DMS79 (cell line): ENCODE results near the gene PLBD1.

Experiments used
- DNase-seq: peaks from one replicate; lab custom pipeline; 2025; lab: John Stamatoyannopoulos, UW

Gene PLBD1

DNA sequence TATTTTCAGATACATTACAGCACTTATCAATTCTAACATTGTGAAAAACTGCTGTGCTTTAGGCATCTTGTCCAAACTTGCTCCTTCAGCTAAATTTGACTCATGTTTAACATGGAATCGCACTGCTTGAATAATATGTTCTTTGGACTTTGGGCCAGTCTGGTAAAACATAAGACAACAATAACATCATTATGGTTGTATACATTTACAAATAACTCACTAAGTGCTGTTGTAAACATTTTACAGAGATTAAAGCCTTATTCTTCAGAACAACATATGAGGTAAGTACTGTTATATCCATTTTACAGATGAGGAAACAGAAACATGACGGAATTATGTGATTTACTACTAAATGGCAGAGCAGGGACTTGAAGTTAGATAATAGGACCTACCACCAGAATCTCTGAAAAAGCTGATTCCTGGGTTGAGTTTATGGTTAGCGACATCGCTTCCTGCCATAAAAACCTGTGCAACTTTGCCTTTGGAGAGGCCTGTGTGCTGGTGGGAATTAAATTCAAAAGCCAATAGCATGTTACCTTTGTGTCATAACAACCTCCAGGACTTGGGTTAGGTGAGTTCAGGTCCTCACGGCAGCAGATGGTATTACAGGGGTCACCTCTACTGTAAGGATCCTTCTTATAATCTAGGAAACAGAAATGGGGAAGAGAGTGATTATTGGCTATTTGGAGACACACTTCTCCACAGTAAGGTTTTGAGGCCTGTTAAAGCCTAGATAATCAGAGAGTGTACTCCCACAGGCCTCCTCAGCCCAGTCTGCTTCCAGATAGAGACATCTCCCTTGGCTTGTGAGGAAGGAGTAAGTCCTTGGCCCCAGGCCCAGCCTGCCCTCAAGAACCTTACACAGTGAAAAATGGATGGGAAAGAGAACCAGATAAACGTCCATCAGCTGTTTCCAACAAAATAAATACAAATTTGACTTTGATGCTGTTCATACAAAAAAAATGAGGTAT is 61.8 kb downstream of the PLBD1 start:
- DNase-seq, result no peak

DNA sequence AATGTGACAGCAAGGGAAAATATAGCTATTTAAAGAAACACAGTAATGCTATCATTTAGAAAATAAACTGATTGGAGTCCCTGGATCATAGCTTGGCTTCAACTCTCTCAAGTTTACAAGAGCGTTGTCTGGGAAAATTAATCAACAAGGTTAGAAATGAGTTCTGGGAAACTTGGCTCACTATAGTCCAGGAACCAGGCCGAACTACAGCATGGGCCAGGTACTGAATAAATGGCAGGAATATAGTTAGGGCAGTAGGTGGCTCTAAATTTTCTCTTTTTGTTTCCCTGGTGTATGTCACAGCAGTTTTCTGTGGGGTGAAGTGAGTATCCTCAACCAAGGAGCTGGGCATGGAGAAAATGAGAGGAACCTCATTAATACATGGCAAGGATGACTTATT is 72.4 kb downstream of the PLBD1 start:
- no peak for DNase-seq

GRCh38 chr12:14482886-14483285 is 84.8 kb downstream of the PLBD1 start:
- no peak for DNase-seq

DNA sequence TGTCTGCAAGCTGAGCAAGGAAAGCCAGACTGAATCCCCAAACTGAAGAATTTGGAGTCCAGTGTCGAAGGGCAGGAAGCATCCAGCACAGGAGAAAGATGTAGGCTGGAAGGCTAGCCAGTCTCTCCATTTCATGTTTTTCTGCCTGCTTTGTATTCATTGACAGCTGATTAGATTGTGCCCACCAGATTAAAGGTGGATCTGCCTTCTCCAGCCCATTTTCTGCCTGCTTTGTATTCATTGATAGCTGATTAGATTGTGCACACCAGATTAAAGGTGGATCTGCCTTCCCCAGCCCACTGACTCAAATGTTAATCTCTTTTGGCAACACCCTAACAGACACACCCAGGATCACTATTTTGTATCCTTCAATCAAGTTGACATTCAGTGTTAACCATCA is 85.3 kb downstream of the PLBD1 start:
- no peak for DNase-seq

DNA sequence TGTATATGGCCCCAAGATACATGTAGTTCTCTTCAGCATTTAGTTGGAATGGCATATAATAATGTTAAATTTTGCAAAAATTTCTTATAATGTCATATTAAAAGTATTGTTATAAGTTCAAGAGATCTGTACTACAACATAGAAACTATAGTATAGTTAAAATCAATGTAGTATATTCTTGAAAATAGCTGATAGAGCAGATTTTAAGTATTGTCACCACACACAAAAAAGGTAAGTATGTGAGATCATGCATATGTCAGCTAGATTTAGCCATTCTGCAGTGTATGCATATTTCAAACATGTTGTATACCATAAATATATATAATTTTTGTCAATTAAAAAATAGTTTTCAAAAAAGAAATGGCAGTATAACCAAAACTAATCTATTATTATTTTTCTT is 86.5 kb downstream of the PLBD1 start:
- no peak for DNase-seq

DNA sequence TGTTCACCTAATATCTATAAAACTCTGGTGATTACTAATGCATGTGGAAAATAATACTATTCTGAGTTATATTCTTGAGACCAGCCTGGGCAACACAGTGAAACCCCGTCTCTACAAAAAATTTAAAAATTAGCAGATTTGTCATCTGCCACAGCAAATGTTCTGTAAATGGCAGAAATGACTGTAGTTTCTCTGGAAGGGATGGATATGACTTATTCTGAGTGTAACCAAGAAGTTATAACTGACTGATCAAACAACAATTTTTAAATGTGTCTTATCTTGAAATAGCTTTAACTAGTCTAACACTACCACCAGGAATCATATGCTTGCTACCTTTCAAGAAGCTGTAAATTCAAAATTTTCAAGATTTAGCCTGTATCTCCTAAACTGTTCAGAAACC is 88.7 kb downstream of the PLBD1 start:
- DNase-seq, result no peak

DNA sequence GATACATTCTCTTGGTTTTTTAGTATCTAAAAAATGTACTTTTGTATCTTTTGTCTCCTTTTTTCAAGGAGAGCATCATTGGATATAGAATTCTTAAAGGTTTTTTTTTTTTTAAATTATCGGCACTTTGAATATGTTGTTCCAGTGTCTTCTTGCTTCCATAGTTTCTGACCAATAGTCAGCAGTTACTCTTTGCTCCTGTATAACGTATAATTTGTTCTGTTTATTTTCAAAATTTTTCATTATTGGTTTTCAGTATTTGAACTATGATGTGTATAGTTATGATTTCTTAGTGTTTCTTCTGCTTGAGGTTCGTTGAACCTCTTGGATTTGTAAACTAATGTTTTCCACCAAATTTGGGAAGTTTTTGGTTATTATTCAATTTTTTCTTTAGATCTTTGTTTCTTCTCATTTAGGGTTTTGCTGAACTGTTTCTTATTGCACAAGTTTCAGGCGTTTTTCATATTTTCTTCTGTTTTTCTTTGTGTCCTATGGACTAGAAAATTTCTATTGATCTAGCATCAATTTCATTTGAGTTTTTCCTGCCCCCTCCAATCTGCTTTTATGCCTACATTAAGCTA is 93.9 kb downstream of the PLBD1 start:
- no peak for DNase-seq

DNA sequence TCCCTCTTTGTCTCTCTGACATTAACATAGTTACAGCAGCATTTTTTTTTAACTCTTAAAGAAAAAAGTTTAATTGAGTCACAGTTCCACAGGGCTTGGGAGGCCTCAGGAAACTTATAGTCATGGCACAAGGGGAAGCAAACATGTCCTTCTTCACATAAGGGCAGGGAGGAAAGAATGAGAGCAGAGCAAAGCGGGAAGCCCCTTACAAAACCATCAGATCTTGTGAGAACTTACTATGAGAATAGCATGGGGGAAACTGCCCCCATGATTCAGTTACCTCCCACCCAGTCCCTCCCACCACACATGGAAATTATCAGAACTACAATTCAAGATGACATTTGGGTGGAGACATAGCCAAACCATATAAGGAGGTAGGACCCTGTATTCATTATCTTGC is 96.2 kb downstream of the PLBD1 start:
- DNase-seq, result no peak

GRCh38 chr12:14460212-14460841 is 107.4 kb downstream of the PLBD1 start:
- no peak for DNase-seq

- no peak for DNase-seq
Observed at GRCh38 chr12:14454098-14454907, 113.4 kb downstream of the PLBD1 start.
